Daoy (cell line): ENCODE measurements around the gene CARS2. TPM values are rescaled to one million over a fixed set of nuclear protein-coding genes. Genes with fewer than 3 reads are reported as not detected.
"Not testable (repeated sequence)": the region's sequence is repeated elsewhere in the genome, so short reads cannot be mapped to it uniquely, and the experiment has no call there.

Experiments used
- DNase-seq: peaks from one replicate; pipeline ENCODE4 v3.0.0-alpha.2; 2015; ENCODE audit warnings: low read depth
- total RNA-seq: library from RNA; depleted of rRNA; stranded (reverse); fragments of >200 nt; shearing (Covaris generic); gene quantifications from 2 replicates; pipeline ENCODE4 v1.2.3, GENCODE V29; 2014

CARS2 gene
- total RNA-seq, 1 experiment from 2014 or later = 29.1 TPM

- DNase-seq = no peak
Measured at GRCh38 chr13:110706570-110707372, 855 bp upstream of the CARS2 start.

DNA sequence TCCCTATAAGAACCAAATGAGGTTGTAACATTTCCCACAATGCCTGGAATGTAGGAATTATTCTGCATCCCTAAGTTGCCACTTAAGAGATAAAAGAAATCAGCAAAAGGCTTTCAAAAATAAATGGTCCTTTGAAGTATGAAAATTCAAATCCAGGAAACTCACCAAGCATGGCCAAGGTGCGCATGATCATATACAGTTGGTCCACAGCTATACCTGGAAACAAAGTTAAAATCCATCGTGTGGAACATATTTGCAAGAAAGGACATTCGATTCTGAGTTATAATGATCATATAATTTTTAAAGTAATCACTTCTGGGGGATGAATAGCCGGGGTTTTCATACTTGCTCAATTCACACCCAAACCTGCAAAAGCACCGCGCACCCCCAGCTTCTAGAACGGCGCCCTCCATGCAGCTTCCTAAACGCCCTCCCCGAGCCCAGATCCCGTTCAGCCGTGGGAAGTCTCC, 525 bp downstream of the CARS2 start:
- no peak for DNase-seq

DNA sequence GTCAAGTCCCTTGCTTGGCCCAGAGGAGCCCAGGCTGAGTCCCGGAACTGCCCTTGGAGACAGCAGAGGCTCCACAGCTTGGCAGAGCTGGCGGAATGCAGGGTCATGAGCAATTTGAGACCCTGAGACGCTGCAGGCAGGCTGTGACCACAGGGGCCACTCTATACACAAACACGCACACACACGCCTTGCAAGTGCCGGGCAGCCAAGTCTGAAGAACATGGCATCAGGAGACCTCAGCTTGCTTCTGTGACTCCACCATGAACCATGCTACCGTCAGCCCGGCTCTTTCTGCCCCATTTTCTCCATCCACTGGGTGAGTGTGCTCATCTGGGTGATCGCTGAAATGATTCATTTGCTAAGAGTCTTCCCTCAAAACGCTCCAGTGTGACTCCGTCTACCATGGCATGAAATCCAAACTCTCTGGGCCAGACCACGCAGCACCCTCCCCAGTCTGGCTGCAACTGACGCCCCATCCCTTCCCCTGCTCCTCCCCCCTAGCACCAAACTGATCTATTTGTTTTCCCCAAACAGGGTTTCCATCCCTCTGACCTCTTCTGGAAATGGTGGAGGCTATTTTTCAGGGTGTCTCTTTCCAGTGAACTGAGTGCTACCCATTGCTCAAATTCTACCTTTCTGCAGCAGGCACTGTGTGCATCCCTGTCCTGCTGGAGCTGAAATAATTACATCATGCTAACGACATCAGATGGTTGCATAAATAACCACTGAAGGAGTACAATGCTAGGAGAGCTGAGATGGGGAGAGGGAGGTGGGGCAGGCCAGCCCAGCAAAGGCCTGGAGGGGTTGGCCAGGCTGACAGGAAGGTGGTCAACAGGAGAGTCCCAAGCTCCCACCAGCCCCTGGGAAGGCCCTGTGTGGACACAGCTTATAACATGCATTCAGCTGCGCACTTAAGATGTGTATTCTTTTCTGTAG, 3.1 kb downstream of the CARS2 start:
- no peak for DNase-seq

DNA sequence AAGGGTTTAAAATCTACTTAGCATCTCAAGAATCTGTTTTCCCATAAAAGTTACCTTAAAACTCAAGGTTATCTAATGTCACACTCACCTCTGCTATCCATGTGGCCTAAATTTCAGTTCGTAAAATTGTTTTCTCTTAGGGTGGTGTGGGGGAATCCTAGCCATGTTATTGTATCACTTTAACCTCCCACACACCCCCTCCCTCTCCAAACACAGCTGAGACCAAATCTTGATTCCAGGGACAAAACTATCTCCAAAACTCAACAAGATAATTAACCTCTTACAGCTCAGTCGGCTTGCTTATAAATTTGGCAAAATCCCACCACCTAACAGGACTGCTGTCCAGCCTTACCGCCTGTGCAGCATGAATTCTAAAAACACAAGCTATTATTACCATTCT, 3.8 kb downstream of the CARS2 start:
- DNase-seq = no peak

- not testable (repeated sequence) for DNase-seq
Measured at GRCh38 chr13:110701061-110701460, 4.9 kb downstream of the CARS2 start.

GRCh38 chr13:110700641-110701040, 5.3 kb downstream of the CARS2 start:
- DNase-seq = no peak

- DNase-seq = no peak
Measured at GRCh38 chr13:110700186-110700585, 5.7 kb downstream of the CARS2 start.

GRCh38 chr13:110699148-110700145, 6.5 kb downstream of the CARS2 start:
- DNase-seq = no peak

DNA sequence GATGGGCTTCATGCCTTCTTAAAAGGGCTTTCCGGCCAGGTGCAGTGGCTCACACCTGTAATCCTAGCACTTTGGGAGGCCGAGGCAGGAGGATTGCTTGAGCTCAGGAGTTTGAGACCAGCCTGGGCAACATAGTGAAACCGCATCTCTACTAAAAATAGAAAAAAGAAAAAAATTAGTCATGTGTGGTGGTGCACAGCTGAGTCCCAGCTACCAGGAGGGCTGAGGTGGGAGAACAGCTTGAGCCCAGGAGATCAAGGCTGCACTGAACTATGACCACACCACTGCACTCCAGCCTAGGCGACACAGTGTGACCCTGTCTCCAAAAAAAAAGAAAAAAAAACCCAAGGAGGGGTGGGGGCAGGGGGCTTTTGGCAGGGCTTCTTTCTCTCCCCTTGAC, 7.2 kb downstream of the CARS2 start:
- no peak for DNase-seq

DNA sequence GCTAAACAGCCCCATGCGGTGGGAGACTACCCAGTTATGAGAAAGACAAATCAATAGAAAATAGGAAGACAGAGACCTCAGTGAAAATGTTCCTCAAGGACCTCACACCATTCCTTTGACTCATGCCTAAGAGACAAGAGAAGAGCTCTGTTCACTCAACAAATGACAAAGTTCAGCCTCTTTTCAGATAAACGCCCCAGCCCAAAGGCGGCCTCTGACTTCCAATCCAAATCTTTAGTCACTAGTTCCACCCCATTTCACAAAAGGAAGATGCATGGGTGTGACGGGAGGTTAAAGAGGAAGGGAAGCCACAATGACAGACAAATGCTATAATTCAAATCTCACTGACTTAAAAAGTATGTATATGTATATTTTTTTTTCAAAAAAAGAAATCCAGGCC, 8.1 kb downstream of the CARS2 start:
- no peak for DNase-seq

DNA sequence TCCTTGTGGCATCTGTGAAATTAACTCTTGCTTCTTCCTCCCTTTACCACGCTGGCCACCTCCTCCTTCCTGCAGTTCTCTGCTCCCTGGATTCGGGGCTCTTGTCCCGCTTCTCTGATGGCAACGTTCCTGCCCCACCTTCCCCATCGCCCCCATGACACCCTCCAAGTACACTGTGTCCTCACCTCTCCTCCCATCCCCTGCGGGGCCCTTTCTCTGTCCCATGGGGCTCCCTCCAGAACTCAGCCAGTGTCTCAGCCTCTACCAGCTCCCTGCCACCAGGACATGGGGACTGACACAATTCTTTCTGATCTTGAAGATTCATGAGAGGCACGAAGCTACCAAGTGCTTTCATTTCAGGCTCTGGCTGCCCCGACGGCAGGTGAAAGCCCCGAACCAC, 9.1 kb downstream of the CARS2 start:
- no peak for DNase-seq

DNA sequence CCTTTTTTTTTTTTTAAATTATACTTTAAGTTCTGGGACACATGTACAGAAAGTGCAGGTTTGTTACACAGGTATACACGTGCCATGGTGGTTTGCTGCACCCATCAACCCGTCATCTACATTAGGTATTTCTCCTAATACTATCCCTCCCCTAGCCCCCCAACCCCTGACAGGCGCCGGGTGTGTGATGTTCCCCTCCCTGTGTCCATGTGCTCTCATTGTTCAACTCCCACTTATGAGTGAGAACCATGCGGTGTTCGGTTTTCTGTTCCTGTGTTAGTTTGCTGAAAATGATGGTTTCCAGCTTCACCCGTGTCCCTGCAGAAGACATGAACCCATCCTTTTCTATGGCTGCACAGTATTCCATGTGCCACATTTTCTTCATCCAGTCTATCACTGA, 10.1 kb downstream of the CARS2 start:
- DNase-seq = not testable (repeated sequence)

GRCh38 chr13:110690516-110690915, 15.4 kb downstream of the CARS2 start:
- DNase-seq = no peak

DNA sequence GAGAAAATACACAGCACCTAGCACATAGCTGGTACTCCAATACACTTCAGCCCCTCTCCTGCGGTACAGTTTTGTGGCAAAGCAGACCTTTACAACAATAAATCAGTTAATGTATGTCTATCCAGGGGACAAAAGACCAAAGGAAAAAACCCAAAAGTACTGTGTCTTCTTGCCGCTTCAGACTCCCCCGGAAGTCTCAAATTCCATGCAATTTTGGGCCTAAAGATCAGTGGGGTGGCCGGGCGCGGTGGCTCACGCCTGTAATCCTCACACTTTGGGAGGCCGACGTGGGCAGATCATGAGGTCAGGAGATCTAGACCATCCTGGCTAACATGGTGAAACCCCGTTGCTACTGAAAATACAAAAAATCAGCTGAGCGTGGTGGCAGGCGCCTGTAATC, 16.2 kb downstream of the CARS2 start:
- no peak for DNase-seq

- DNase-seq = no peak
Measured at GRCh38 chr13:110689041-110689440, 16.9 kb downstream of the CARS2 start.

DNA sequence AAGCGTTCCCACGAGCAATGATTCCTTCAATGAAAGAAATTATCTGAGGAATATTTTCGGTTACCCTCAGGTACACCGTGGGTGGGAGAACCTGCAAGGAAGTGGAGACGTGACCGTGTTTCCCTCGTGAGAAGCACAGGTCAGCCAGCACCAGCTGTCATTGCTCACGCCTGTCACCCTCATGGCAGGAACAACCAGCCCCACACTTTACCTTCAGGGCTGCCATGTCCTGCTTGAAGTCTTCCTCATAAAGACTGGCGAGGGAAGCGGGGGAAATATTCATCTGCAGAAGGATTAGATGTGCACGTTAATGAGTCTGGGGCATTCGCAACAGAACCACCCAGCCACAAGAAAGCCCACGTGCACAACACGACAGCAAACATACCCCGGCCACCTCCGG, 18.2 kb downstream of the CARS2 start:
- no peak for DNase-seq

GRCh38 chr13:110685305-110686020, 20.5 kb downstream of the CARS2 start:
- DNase-seq = no peak

- DNase-seq = no peak
Measured at GRCh38 chr13:110684388-110685056, 21.4 kb downstream of the CARS2 start.

- no peak for DNase-seq
Measured at GRCh38 chr13:110683921-110684320, 22.0 kb downstream of the CARS2 start.

GRCh38 chr13:110683203-110683883, 22.6 kb downstream of the CARS2 start:
- DNase-seq = no peak
